Endothelial cell of umbilical vein (primary cell): Measurements from ENCODE around the gene HS3ST1. TPM values are rescaled to one million over a fixed set of nuclear protein-coding genes. Genes with fewer than 3 reads are reported as not detected.

Experiments
- BruUV-seq: library from RNA; stranded (reverse); fragments of 400-500 nt; replicated peaks from 2 replicates; lab custom pipeline; 2021; lab: Mats Ljungman, UMichigan
- CTCF ChIA-PET: fragments of 300-600, 350-600 bp; sonication (Branson Sonifier 250); formaldehyde crosslinking; loops from one replicate; lab custom pipeline; 2021; ENCODE audit warnings: antibody characterized with exemption, inconsistent platforms; lab: Charles Lee
- POLR2A ChIA-PET: fragments of 300-600, 350-600 bp; sonication (Branson Sonifier 250); formaldehyde crosslinking; loops from one replicate; lab custom pipeline; 2021; ENCODE audit warnings: antibody characterized with exemption, inconsistent platforms; lab: Charles Lee
- DNase-seq: peaks from one replicate; pipeline ENCODE4 v3.0.0-alpha.2; 2011; ENCODE audit warnings: low read depth, low spot score
- FAIRE-seq: peaks from 2 replicates; lab custom pipeline; 2011; peaks lifted over from hg19 to GRCh38; lab: Jason Lieb, UNC
- H2AFZ ChIP-seq: 2 replicates; pipeline ENCODE4 v1.6.0; 2012; ENCODE audit warnings: low read depth, low read length, control low read depth, inconsistent platforms
- H3K27ac ChIP-seq: 2 replicates; pipeline ENCODE4 v1.5.1; 2011; ENCODE audit warnings: low read depth, mild to moderate bottlenecking, control low read depth, low read length, moderate library complexity; ENCODE audit not compliant: insufficient read depth
- H3K27me3 ChIP-seq, 2 experiments: 2 replicates each; pipeline versions ENCODE4 v1.6.0 to v1.6.1; 2011; ENCODE audit warnings: low read length in 2 of 2, mixed read lengths in 1 of 2; ENCODE audit not compliant: control insufficient read depth in 2 of 2, insufficient read depth in 2 of 2
- H3K36me3 ChIP-seq, 2 experiments: 2 replicates in 1 of 2; 3 replicates in 1 of 2; pipeline ENCODE4 v1.5.1; 2011; ENCODE audit warnings: low read length in 2 of 2, mild to moderate bottlenecking in 1 of 2, moderate library complexity in 1 of 2; ENCODE audit not compliant: control insufficient read depth in 2 of 2, insufficient read depth in 2 of 2; ENCODE audit errors: extremely low read depth in 1 of 2
- H3K4me1 ChIP-seq: 3 replicates; pipeline ENCODE4 v1.5.1; 2011; ENCODE audit warnings: mild to moderate bottlenecking, low read length; ENCODE audit not compliant: control insufficient read depth, insufficient read depth; ENCODE audit errors: extremely low read depth
- H3K4me2 ChIP-seq: 2 replicates; pipeline ENCODE4 v1.6.1; 2011; ENCODE audit warnings: low read length, control low read depth, mixed read lengths; ENCODE audit not compliant: insufficient read depth
- H3K4me3 ChIP-seq, 3 experiments: fragments of 200-600 bp in 1 of 3; sonication (generic), shearing (Covaris generic) in 1 of 3; replicated peaks in 1 of 3; 2 replicates each; pipeline ENCODE4 v1.5.1; 2011 to 2016; ENCODE audit warnings: control low read depth in 3 of 3, low read length in 3 of 3, mild to moderate bottlenecking in 2 of 3, inconsistent platforms in 1 of 3, low read depth in 1 of 3, moderate library complexity in 1 of 3; ENCODE audit not compliant: insufficient read depth in 1 of 3
- H3K79me2 ChIP-seq: 2 replicates; pipeline ENCODE4 v1.6.0; 2012; ENCODE audit warnings: low read length, inconsistent platforms; ENCODE audit not compliant: control insufficient read depth, insufficient read depth
- H3K9ac ChIP-seq: replicated peaks from 2 replicates; pipeline ENCODE3; 2011; ENCODE audit warnings: low read length, control low read depth; ENCODE audit not compliant: insufficient read depth; ENCODE audit errors: extremely low read depth
- H3K9me1 ChIP-seq: replicated peaks from 3 replicates; pipeline ENCODE4 v1.6.0; 2011; ENCODE audit warnings: mild to moderate bottlenecking, low read length; ENCODE audit not compliant: control insufficient read depth, insufficient read depth; ENCODE audit errors: extremely low read depth
- H3K9me3 ChIP-seq: replicated peaks from 2 replicates; pipeline ENCODE4 v1.5.1; 2012; ENCODE audit warnings: low read length, inconsistent platforms; ENCODE audit not compliant: control insufficient read depth, insufficient read depth
- H4K20me1 ChIP-seq: replicated peaks from 2 replicates; pipeline ENCODE3; 2011; ENCODE audit warnings: mild to moderate bottlenecking, low read length; ENCODE audit not compliant: control insufficient read depth, insufficient read depth; ENCODE audit errors: extremely low read depth
- EZH2 ChIP-seq: IDR thresholded peaks from 2 replicates; pipeline ENCODE4 v1.6.1; 2012; ENCODE audit warnings: borderline replicate concordance, low read depth, mild to moderate bottlenecking, moderate library complexity, low read length, inconsistent platforms; ENCODE audit not compliant: severe bottlenecking
- FOS ChIP-seq: IDR thresholded peaks from 2 replicates; pipeline ENCODE4 v1.6.1; 2011; ENCODE audit warnings: mild to moderate bottlenecking, low read length, moderate library complexity, borderline replicate concordance; ENCODE audit not compliant: insufficient read depth
- GATA2 ChIP-seq: IDR thresholded peaks from 2 replicates; pipeline ENCODE4 v1.7.0; 2011; ENCODE audit warnings: low read depth, mild to moderate bottlenecking, moderate library complexity, mixed read lengths, low read length; ENCODE audit not compliant: insufficient read length, insufficient read depth
- JUN ChIP-seq: IDR thresholded peaks from 2 replicates; pipeline ENCODE4 v1.6.1; 2011; ENCODE audit warnings: borderline replicate concordance, low read depth; ENCODE audit not compliant: insufficient read length, insufficient read depth
- MAX ChIP-seq: IDR thresholded peaks from 2 replicates; pipeline ENCODE4 v1.6.1; 2011; ENCODE audit not compliant: insufficient read depth, insufficient read length
- MYC ChIP-seq: IDR thresholded peaks from one replicate; pipeline ENCODE4 v1.6.1; 2011; ENCODE audit warnings: mild to moderate bottlenecking, low read depth, low read length
- POLR2A ChIP-seq: IDR thresholded peaks from 2 replicates; pipeline ENCODE4 v1.6.1; 2012; ENCODE audit warnings: low read depth, mild to moderate bottlenecking, control low read depth, low read length
- POLR2AphosphoS5 ChIP-seq: IDR thresholded peaks from 2 replicates; pipeline ENCODE4 v1.6.1; 2012; ENCODE audit warnings: low read depth, mild to moderate bottlenecking, control low read depth, low read length, moderate library complexity; ENCODE audit not compliant: insufficient read depth
- dilution Hi-C: fragments of 300-500 bp; cut with MboI; formaldehyde crosslinking; loops from one replicate; pipeline ENCODE4 v1.15.0; 2019; ENCODE audit warnings: low sequenced_read_pairs; ENCODE audit not compliant: extremely low pct_ligation_motif_present
- intact Hi-C: fragments of 100-400 bp; cut with micrococcal nuclease; formaldehyde crosslinking; loops from one replicate; pipeline ENCODE4 v1.10.0; 2022
- polyA plus RNA-seq, 4 experiments: library from polyadenylated mRNA; depleted of rRNA in 3 of 4; stranded (reverse) in 3 of 4; unstranded in 1 of 4; fragments of >200 nt; gene quantifications; 2 replicates each; pipeline versions ENCODE4 v1.2.1 to v1.2.3, GENCODE V29; 2011 to 2012; ENCODE audit warnings: missing spikeins in 1 of 4
- total RNA-seq: library from RNA; stranded (reverse); gene quantifications from 2 replicates; pipeline ENCODE4 v1.2.3, GENCODE V29; 2021
- TF ChIP-seq, protein P1 (sequence below), 2 donors: IDR thresholded peaks; 1 replicate in 1 of 2; 2 replicates in 1 of 2; pipeline ENCODE4 v1.5.1; 2011; ENCODE audit warnings: low read length in 2 of 2, mild to moderate bottlenecking in 2 of 2, moderate library complexity in 2 of 2, control low read depth in 1 of 2, inconsistent platforms in 1 of 2, low read depth in 1 of 2; ENCODE audit not compliant: insufficient read depth in 1 of 2; ENCODE audit errors: extremely low read depth in 1 of 2

The HS3ST1 gene
- total and polyA plus RNA-seq, 2 donors (not counting 3 experiments of a cell fraction or from before 2014, with no cell fraction given) = 0.14 to 1.3 TPM

- H3K79me2 ChIP-seq = no peaks in the 10 kb centered on the region
- BruUV-seq = no TSS peak
- no peaks in the 10 kb centered on the region for H3K9me1 ChIP-seq
- intact Hi-C loops (no loop called here), dilution Hi-C loops (no loop called here)
- no peak overlapping the region for H3K9ac ChIP-seq
- CTCF ChIA-PET = no interaction called here
- DNase-seq (no peak), FAIRE-seq (no peak)
- H3K36me3 ChIP-seq = no peaks in the 10 kb centered on the region
- H4K20me1 ChIP-seq = no peaks in the 10 kb centered on the region
- no peak overlapping the region for H3K27ac ChIP-seq
- H3K4me3 ChIP-seq = no peak overlapping the region
- TF ChIP-seq JUN (no peak), FOS (no peak), POLR2A (no peak), EZH2 (no peak), GATA2 (no peak), MAX (no peak), MYC (no peak), POLR2AphosphoS5 (no peak)
- TF ChIP-seq, protein P1, sequence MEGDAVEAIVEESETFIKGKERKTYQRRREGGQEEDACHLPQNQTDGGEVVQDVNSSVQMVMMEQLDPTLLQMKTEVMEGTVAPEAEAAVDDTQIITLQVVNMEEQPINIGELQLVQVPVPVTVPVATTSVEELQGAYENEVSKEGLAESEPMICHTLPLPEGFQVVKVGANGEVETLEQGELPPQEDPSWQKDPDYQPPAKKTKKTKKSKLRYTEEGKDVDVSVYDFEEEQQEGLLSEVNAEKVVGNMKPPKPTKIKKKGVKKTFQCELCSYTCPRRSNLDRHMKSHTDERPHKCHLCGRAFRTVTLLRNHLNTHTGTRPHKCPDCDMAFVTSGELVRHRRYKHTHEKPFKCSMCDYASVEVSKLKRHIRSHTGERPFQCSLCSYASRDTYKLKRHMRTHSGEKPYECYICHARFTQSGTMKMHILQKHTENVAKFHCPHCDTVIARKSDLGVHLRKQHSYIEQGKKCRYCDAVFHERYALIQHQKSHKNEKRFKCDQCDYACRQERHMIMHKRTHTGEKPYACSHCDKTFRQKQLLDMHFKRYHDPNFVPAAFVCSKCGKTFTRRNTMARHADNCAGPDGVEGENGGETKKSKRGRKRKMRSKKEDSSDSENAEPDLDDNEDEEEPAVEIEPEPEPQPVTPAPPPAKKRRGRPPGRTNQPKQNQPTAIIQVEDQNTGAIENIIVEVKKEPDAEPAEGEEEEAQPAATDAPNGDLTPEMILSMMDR (IDR thresholded peaks at IDR 0.05; ENCODE audit: extremely low read depth in 1 of 2, insufficient read depth in 1 of 2, low read depth in 1 of 2, low read length in 2 of 2) = no peak
- no peaks in the 10 kb centered on the region for H3K9me3 ChIP-seq
- POLR2A ChIA-PET = no interaction called here
- H3K27me3 ChIP-seq = no peaks in the 10 kb centered on the region
- H3K4me1 ChIP-seq = no peaks in the 10 kb centered on the region
- no peak overlapping the region for H3K4me2 ChIP-seq
- no peak overlapping the region for H2AFZ ChIP-seq
Measured at GRCh38 chr4:11376146-11376545, 52.5 kb downstream of the HS3ST1 start.
